GM12878 (cell line): ENCODE measurements around the gene RPL34. TPM values are rescaled to one million over a fixed set of nuclear protein-coding genes. Genes with fewer than 3 reads are reported as not detected.

Source experiments
- ATAC-seq: fragments of 200-7000 bp; cut with Tn5 transposase; 3 replicates; pipeline ENCODE4 v1.9.1; 2020; ENCODE audit warnings: mild to moderate bottlenecking, moderate library complexity
- BruUV-seq: library from RNA; stranded (reverse); fragments of 400-500 nt; replicated peaks from 2 replicates; lab custom pipeline; 2021; lab: Mats Ljungman, UMichigan
- CTCF ChIA-PET: fragments of 300-600 bp; sonication (Branson Sonifier 250); formaldehyde crosslinking; extraction: SDS; loops from one replicate; lab custom pipeline; 2021; ENCODE audit warnings: inconsistent platforms; lab: Yijun Ruan, JAX
- POLR2A ChIA-PET: fragments of 350-600 bp; formaldehyde crosslinking; extraction: SDS; loops from one replicate; lab custom pipeline; 2021; ENCODE audit warnings: inconsistent platforms; lab: Charles Lee
- RAD21 ChIA-PET: fragments of 300-600 bp; sonication (Branson Sonifier 250); formaldehyde crosslinking; loops from one replicate; lab custom pipeline; 2023; ENCODE audit warnings: antibody characterized with exemption; ENCODE audit not compliant: unreplicated experiment; lab: Charles Lee
- SMC1A ChIA-PET: fragments of 300-600 bp; sonication (Branson Sonifier 250); formaldehyde crosslinking; loops from one replicate; lab custom pipeline; 2023; ENCODE audit not compliant: unreplicated experiment, uncharacterized antibody; lab: Charles Lee
- DNase-seq: peaks from one replicate; pipeline ENCODE4 v3.0.0-alpha.2; 2011; ENCODE audit warnings: low read depth, low spot score
- FAIRE-seq: peaks from 3 replicates; lab custom pipeline; 2011; peaks lifted over from hg19 to GRCh38; lab: Jason Lieb, UNC
- H2AFZ ChIP-seq: 2 replicates; pipeline ENCODE4 v1.6.0; 2011; ENCODE audit warnings: low read depth, low read length, control low read depth; ENCODE audit not compliant: control insufficient read depth
- H3K27ac ChIP-seq: 2 replicates; pipeline ENCODE4 v1.5.1; 2011; ENCODE audit warnings: control low read depth; ENCODE audit not compliant: control insufficient read depth, insufficient read depth
- H3K27me3 ChIP-seq, 2 experiments: replicated peaks in 1 of 2; 2 replicates each; pipeline versions ENCODE4 v1.6.0 to v1.6.1; 2011; ENCODE audit warnings: low read length in 1 of 2; ENCODE audit not compliant: control insufficient read depth in 2 of 2, insufficient read depth in 2 of 2
- H3K36me3 ChIP-seq, 2 experiments: 2 replicates each; pipeline ENCODE4 v1.5.1; 2011; ENCODE audit warnings: low read length in 1 of 2; ENCODE audit not compliant: control insufficient read depth in 2 of 2, insufficient read depth in 2 of 2
- H3K4me1 ChIP-seq: 2 replicates; pipeline ENCODE4 v1.6.1; 2011; ENCODE audit warnings: mild to moderate bottlenecking, low read length, moderate library complexity, mixed read lengths; ENCODE audit not compliant: control insufficient read depth, insufficient read depth
- H3K4me2 ChIP-seq: 2 replicates; pipeline ENCODE4 v1.6.0; 2011; ENCODE audit warnings: control low read depth; ENCODE audit not compliant: control insufficient read depth, insufficient read depth
- H3K4me3 ChIP-seq: fragments of 200-600 bp; sonication (generic); 2 replicates; pipeline ENCODE4 v1.5.1; 2016
- H3K79me2 ChIP-seq: 2 replicates; pipeline ENCODE4 v1.6.0; 2011; ENCODE audit warnings: low read length; ENCODE audit not compliant: control insufficient read depth, insufficient read depth
- H3K9ac ChIP-seq: 2 replicates; pipeline ENCODE4 v1.8.0; 2011; ENCODE audit warnings: low read length, control low read depth, mixed read lengths; ENCODE audit not compliant: control insufficient read depth, insufficient read depth
- H3K9me3 ChIP-seq: replicated peaks from 3 replicates; pipeline ENCODE4 v1.5.1; 2011; ENCODE audit warnings: mild to moderate bottlenecking, low read length; ENCODE audit not compliant: control insufficient read depth, insufficient read depth
- H4K20me1 ChIP-seq: 2 replicates; pipeline ENCODE4 v1.6.0; 2011; ENCODE audit not compliant: control insufficient read depth, insufficient read depth
- GABPA ChIP-seq: IDR thresholded peaks from 2 replicates; pipeline ENCODE4 v1.6.1; 2014; ENCODE audit warnings: antibody characterized with exemption, low read depth, mild to moderate bottlenecking, inconsistent platforms
- WGBS: methylation state at CpG from one replicate; pipeline ENCODE4 v1.1.6; 2016; ENCODE audit warnings: low lambda C conversion rate; ENCODE audit not compliant: insufficient replicate concordance, insufficient coverage; ENCODE audit errors: missing lambda C conversion rate; 5-methylcytosine and 5-hydroxymethylcytosine counted together
- in situ Hi-C: fragments of 300-500 bp; cut with MboI; formaldehyde crosslinking; loops from 9 replicates; pipeline ENCODE4 v1.14.3; 2018; ENCODE audit warnings: mixed read lengths
- intact Hi-C: fragments of 100-400 bp; cut with micrococcal nuclease; formaldehyde crosslinking; loops from one replicate; pipeline ENCODE4 v1.14.2; 2022; ENCODE audit not compliant: unreplicated experiment
- polyA plus RNA-seq, 11 experiments: library from polyadenylated mRNA; depleted of rRNA in 4 of 11; unstranded in 6 of 11; stranded (reverse) in 5 of 11; fragments of >200 nt; fragmentation: Nextera tagmentation in 4 of 11; fragmentation: Illumina TruSeq in 1 of 11; extraction: Ambion mirVana in 4 of 11; extraction: Trizol in 1 of 11; gene quantifications; 1 replicate in 1 of 11; 2 replicates in 10 of 11; pipeline versions ENCODE4 v1.2.1 to v1.2.3, GENCODE V29; 2011 to 2016; ENCODE audit warnings: inconsistent platforms in 2 of 11, missing spikeins in 2 of 11, low read depth in 1 of 11
- total RNA-seq, 4 experiments: library from RNA; depleted of rRNA in 3 of 4; stranded (reverse); fragments of >200 nt in 3 of 4; fragmentation: Illumina TruSeq in 1 of 4; extraction: Trizol in 1 of 4; gene quantifications; 2 replicates each; pipeline versions ENCODE4 v1.2.1 to v1.2.3, GENCODE V29; 2013 to 2021
- TF ChIP-seq, protein P1 (sequence below): fragments of 450-650 bp; formaldehyde crosslinking; IDR thresholded peaks from 2 replicates; pipeline ENCODE4 v1.4.0; 2022; ENCODE audit warnings: mild to moderate bottlenecking, moderate library complexity

RPL34 gene
- total and polyA plus RNA-seq, 10 of the 15 experiments (the other 5 are each of a cell fraction or from before 2014, with no cell fraction given) = 1,792 to 6,697 (median 2,464) TPM

GRCh38 chr4:108586778-108587177 lies 33.6 kb upstream of the RPL34 start (continued):
- TF ChIP-seq, protein P1, sequence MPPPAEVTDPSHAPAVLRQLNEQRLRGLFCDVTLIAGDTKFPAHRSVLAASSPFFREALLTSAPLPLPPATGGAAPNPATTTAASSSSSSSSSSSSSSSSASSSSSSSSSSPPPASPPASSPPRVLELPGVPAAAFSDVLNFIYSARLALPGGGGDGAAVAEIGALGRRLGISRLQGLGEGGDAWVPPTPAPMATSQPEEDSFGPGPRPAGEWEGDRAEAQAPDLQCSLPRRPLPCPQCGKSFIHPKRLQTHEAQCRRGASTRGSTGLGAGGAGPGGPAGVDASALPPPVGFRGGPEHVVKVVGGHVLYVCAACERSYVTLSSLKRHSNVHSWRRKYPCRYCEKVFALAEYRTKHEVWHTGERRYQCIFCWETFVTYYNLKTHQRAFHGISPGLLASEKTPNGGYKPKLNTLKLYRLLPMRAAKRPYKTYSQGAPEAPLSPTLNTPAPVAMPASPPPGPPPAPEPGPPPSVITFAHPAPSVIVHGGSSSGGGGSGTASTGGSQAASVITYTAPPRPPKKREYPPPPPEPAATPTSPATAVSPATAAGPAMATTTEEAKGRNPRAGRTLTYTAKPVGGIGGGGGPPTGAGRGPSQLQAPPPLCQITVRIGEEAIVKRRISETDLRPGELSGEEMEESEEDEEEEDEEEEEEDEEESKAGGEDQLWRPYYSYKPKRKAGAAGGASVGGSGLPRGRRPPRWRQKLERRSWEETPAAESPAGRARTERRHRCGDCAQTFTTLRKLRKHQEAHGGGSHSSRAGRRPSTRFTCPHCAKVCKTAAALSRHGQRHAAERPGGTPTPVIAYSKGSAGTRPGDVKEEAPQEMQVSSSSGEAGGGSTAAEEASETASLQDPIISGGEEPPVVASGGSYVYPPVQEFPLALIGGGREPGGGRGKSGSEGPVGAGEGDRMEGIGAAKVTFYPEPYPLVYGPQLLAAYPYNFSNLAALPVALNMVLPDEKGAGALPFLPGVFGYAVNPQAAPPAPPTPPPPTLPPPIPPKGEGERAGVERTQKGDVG = no peak

GRCh38 chr4:108588878-108589277 lies 31.5 kb upstream of the RPL34 start:
- in situ Hi-C loops = no loop called here
- FAIRE-seq = no peak

More at GRCh38 chr4:108588878-108589277, 31.5 kb upstream of the RPL34 start:
- no peak for TF ChIP-seq GABPA
- Histone ChIP-seq H3K4me2 (no peak overlapping the region), H3K9ac (no peak overlapping the region), H3K9me3 (no peaks in the 10 kb centered on the region), H3K27me3 (no peaks in the 10 kb centered on the region), H4K20me1 (no peaks in the 10 kb centered on the region), H3K4me1 (no peaks in the 10 kb centered on the region), H3K4me3 (no peak overlapping the region), H3K36me3 (no peaks in the 10 kb centered on the region), H3K27ac (no peak overlapping the region), H2AFZ (no peak overlapping the region), H3K79me2 (no peaks in the 10 kb centered on the region)
- BruUV-seq = no TSS peak
- WGBS = 33% methylated on average over 1 of the region's 1 CpG
- ChIA-PET SMC1A (interaction anchor here (1.0 to 1.1 kb wide), 2 partner anchors 8 to 12 kb away, joined by 3 to 4 read pairs; no protein-coding TSS in a partner anchor), POLR2A (interaction anchor here (0.7 kb wide), 1 partner anchor 1395 kb away, joined by 3 read pairs; no protein-coding TSS in a partner anchor), CTCF (interaction anchor here (0.6 to 1.4 kb wide), 2 partner anchors 18 to 1000 kb away, joined by 3 read pairs; no protein-coding TSS in a partner anchor), RAD21 (interaction anchor here (0.7 to 0.9 kb wide), 2 partner anchors 16 to 710 kb away, joined by 3 to 5 read pairs; no protein-coding TSS in a partner anchor)
- ATAC-seq = no peak
- intact Hi-C loops = no loop called here
- no peak for DNase-seq
